ENCODE results near the gene LSM4.

LSM4 gene

GRCh38 chr19:18257503-18258470 lies 65.1 kb downstream of the LSM4 start:
- no peak for TF ChIP-seq CTCF (IDR thresholded peaks at IDR 0.05; ENCODE audit: extremely low read depth, insufficient read depth, missing control alignments)
- no peak for DNase-seq (ENCODE audit: low spot score)
- in situ Hi-C loops (cut with MboI; ENCODE audit: low pct_unique_long_range_greater_than_20kb, low sequenced_read_pairs, unreplicated experiment), result loop anchor here (10.0 kb wide), 1 partner anchor 53 kb away; the partner anchor contains the start of gene RAB3A

Measured in GM13977 (cell line).